ENCODE measurements around the gene GFY.

Gene GFY

GRCh38 chr19:49409441-49410029 is 15.7 kb upstream of the GFY start:
- no peak for DNase-seq

- DNase-seq: no peak
Measured at GRCh38 chr19:49411681-49412326, 13.4 kb upstream of the GFY start.

GRCh38 chr19:49413348-49413747 is 11.8 kb upstream of the GFY start:
- DNase-seq: no peak

DNA sequence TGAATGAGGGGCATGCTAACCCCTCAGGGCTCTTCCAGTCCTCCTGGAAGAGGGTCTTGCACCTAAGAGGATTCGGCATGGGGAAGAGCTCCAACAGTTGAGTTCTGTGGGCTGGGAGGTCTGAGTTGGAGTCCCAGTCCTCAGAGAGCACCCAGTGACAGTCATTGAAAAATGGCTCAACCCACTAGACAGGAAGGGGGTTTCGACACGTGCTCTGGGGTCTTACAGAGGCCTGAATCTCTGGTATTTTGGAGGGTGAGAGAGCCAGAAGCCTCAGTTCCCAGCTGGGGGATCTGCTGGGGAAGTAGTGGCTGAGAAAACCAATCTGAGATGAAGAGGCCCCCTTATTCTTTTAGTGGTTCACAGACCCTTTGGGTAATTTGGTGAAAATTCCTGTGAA is 10.9 kb upstream of the GFY start:
- DNase-seq: no peak

GRCh38 chr19:49415102-49415809 is 9.9 kb upstream of the GFY start:
- no peak for DNase-seq

DNA sequence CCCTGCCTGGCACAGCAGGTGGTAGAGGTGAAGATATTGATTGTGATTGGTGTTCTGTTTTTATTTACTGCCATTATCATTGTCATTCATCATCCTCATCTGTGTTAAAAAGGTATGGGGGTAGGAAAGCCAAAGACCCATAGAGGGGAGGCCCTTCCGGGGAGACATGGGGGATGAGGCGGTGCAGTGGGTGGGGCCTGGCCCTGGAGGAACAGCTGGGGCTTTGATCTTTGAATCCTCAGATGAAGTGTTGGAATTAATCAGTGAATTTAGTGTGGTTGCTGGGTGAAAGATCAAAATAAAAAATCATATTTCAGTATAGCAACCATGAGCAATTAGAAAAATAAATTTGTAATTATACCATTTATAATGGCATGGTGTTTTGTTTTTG is 9.4 kb upstream of the GFY start:
- DNase-seq: no peak

- DNase-seq: no peak
Measured at GRCh38 chr19:49417088-49417487, 8.1 kb upstream of the GFY start.

DNA sequence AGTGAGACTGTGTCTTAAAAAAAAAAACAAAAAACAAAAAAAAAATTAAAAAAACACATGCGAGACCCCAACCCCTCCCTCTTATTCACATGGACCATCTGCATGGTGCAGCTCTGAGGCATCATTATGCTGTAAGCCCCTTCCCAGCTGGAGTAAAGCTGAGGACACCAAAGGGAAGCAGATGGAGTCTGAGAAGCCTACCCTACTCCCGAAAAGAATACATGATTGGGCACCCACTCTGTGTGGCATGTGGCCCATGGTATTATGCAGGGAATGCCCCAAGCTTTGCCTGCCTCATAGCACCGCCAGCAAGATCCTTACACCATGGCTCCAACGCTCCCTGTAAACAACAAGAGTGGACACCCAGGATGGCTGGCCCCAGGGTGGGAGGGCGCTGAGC is 6.7 kb upstream of the GFY start:
- DNase-seq: no peak

- DNase-seq: no peak
Measured at GRCh38 chr19:49419173-49419572, 6.0 kb upstream of the GFY start.

DNA sequence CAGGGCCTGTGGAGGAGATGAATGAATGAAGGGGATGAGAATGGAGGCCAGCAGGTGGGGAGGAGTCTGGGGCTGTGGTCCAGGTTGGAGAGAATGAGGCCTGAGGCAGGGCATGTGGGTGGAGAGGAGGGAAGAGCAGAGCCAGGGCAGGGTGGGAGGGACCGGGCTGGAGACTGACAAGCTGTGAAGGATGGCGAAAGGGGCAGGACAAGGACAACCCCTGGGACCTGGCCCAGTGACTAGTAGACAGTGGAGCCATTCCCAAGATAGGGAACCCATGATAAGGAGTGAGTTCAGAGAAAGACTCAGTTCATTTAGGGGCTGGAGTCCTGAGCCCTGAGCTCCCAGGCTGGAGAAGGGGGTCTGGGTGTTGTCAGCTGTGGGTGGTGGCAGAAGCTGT is 5.0 kb upstream of the GFY start:
- DNase-seq: no peak

DNA sequence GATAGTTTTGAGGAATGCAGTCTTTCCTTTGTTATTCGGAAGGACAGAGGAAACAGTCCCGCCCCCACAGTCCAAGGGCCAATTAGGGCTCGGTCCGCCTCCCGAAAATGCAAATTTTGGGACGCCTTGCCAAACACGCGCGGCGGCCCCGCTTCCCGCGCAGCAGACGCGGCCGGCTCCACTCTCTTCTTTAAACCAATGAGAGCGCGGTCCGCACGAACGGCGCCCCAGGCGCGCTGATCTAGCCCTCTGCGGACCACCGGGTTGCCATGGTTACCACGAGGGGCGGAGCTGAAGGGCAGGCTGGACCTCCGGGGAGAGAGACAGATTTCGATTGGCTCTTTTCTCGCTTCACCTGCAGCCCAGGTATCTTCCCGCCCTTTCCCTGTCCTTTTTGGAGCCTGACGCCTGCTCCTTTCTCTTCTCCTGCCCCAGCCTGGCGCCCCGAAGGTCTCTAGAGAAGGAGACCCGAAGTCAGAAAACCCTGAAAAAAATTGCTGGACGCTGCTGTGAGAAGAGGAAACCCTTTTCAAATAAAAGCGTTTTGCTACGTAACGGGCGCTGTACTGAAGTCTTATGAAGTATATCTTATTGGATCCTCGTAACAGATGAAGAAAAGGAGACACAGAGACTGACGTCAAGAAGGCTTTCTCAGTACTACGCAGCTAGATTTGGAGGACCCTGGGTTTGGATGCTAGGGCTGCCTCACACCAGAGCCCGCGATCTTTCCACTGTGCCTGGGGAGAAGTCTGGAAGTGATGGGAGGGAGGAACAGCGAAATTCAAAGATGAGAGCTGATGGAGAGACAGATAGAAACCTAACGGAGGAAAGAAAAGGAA is 3.9 kb upstream of the GFY start:
- DNase-seq: no peak

DNA sequence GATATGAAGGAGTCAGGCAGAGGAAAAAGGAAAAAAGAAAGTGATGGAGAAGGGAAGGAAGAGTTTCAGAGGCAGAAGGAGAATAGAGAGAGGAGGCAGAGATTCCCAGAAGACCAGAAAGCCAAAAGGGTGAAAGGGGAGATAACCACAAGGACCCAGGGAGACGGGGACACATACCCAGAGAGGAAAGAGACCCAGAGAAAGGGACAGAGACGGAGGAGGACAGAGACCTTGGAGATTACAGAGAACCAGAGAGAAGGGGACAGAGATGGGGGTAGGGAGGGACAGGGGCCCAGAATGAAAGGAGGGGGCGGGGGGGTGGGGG is 3.3 kb upstream of the GFY start:
- DNase-seq: no peak

- no peak for DNase-seq
Measured at GRCh38 chr19:49422407-49423070, 2.6 kb upstream of the GFY start.

DNA sequence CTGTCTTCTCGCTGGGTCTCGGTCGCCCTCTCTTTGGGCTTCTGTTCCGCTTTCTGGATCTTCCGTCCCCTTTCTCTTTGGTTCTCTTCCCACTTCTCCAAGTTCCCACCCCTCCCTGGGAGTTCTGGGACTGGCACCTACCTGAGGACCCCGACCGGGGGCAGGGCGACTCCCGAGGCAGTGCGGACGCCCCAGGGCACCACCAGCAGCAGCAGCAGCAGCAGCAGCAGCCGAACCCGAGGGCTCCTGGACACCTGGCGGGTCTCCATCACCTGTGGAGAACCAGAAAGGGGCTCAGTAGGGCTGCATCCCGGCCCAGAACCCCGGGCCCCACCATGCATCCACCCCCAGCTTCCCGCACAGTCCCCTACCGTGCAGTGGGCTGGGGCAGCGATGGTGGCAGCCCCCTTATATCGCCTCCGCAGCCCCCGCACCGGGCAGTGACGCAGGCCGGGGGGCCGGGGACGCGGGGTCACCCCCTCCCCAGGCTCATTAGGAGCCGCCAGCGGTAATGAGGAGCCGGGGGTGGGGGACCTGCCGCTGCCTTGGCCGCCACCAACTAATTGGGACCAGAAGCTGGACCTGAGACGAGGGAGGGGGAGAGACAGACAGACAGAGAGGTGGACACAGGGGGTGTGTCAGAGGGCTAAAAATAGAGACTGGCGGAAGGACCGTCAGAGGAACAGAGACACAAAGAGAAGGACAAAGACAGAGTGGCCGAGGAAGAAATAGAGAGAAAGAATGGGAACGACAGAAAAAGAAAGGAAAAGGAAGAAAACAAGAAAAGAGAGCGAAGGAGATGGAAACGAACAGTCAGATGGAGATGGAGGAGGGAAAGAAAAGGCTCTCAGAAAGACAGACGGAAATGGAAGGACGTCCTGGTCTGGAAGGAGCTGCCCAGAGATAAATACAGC is 1.9 kb upstream of the GFY start, which contains the start of gene PTH2:
Gene PTH2, minus strand, starts transcription at position 371 of the 914 bp plus-strand sequence. Its CDS starts 102 bp downstream, at position 269.
- no peak for DNase-seq

GRCh38 chr19:49423985-49424303 is 1.2 kb upstream of the GFY start:
- DNase-seq: no peak

GRCh38 chr19:49425922-49426592 is 869 bp downstream of the GFY start:
- DNase-seq: no peak

DNA sequence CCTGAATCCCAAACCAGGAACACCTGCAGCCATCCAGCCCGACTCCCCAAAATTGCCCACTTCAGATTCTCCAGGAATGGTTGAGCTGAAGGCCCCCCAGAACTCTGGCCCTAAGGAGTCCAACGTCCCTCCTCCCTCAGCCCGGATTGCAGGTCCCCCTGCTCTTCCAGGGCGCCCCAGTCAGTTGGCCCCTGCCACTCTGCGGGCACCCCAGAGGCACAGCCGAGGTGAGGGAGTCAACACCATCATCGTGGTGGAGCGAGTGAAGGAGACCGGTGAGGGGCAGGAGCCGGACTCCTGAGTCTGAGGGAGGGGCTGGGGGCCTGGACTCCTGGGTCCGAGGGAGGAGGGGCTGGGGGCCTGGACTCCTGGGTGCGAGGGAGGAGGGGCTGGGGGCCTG is 2.2 kb downstream of the GFY start:
- no peak for DNase-seq

DNA sequence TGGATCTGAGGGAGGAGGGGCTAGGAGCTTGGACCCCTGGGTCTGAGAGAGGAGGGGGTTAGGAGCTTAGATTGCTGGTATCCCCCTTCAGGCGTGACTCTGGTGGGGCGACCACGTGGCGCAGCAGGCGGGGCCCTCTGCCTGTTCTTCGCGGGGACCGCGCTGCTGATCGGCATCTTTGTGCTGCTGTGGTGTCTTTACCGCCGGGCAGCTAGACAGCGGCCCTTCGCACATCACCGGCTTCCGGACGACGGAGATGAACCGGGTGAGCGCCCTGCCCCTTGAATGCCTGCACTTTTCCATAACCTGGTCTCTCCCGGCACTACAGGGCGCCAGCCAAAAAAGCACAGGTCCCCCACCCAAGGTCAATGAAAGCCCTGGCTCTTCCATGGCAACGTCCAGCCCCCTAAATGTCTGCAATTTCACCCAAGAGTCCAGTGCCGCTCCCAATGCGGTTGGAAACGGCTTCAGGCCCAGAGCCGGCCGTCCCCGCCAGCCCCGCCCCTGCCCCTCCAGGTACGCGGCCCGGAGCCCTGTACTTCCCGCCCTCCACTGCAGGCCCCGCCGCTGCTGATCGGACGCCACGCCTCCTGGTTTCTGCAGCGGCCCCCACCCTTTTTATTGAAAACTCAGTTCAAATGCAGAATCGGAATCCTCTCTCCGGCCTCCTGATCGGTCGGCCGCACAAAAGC is 2.8 kb downstream of the GFY start:
- DNase-seq: no peak

DNA sequence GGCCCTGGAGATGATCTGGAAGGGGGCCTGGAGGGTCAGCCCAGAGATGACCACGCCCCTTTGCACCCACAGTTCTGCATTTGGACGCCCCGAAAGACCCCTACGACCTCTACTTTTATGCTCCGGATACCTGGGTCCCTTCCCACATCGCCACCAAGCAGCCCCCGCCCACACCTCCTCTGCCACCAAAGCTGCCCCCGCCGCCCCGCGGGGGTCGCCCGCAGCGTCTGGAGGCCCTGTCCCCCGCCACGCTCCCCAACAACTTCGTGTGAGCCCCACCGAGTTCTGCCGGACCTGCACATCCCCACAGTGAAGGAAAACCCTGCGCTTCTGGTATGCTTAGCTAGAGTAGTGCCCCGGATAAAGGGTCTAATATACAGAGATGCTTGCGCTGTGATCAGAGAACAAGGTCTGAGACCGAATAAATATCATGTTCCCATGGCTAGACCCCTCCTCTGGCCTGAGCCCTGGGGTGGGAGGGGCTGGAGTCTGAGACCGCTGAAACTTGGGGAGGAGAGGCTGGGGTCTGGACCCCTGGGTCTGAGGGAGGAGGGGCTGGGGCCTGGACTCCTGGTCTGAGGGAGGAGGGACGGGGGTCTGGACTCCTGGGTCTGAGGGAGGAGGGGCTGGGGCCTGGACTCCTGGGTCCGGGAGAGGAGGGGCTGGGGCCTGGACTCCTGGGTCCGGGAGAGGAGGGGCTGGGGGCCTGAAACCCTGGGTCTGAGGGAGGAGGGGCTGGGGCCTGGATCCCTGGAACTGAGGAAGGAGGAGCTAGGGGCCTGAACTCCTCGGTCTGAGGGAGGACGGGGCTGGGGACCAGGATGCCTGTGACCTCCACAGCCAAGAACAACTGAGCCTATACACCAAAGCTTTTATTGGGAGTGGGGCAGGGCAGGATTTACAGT is 3.6 kb downstream of the GFY start:
- DNase-seq: no peak

GRCh38 chr19:49430172-49430677 is 5.0 kb downstream of the GFY start:
- no peak for DNase-seq

All from kidney glomerular epithelial cell (primary cell).